HG03066 (cell line): ENCODE data around the gene ATE1.
"Not testable (repeated sequence)": the region's sequence is repeated elsewhere in the genome, so short reads cannot be mapped to it uniquely, and the experiment has no call there.

Experiments used
- ATAC-seq: cut with Tn5 transposase; IDR thresholded peaks from one replicate; pipeline ENCODE4 v1.9.1; 2021; ENCODE audit warnings: low read depth; ENCODE audit not compliant: unreplicated experiment

Gene ATE1

GRCh38 chr10:121702351-121703320 is 225.2 kb downstream of the ATE1 start:
- ATAC-seq, result no peak

DNA sequence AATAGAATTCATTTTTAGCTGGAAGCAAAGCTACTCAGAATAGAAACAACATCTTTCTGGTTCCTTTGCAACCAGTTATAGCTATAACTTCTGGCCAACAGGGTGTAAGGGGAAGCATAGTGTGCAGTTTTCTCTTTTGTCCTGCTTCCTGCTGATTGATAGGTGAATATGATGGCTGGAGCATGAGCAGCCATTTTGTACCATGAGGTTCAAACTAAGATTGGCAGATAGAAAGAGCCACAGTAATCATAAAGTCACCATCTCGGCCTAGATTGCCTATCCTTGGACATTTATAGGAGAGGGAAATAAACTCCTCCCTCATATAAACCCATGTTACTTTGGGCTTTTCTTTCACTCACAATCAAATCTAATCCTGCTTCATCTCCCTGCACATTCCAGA is 227.4 kb downstream of the ATE1 start:
- ATAC-seq, result no peak

DNA sequence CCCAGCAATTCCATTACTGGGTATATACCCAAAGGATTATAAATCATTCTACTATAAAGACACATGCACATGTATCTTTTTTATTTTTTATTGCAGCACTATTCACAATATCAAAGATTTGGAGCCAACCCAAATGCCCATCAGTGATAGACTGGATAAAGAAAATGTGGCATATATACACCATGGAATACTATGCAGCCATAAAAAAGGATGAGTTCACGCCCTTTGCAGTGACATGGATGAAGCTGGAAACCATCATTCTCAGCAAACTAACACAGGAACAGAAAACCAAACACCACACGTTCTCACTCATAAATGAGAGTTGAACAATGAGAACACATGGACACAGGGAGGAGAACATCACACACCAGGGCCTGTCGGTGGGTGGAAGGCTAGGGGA is 228.1 kb downstream of the ATE1 start:
- not testable (repeated sequence) for ATAC-seq

DNA sequence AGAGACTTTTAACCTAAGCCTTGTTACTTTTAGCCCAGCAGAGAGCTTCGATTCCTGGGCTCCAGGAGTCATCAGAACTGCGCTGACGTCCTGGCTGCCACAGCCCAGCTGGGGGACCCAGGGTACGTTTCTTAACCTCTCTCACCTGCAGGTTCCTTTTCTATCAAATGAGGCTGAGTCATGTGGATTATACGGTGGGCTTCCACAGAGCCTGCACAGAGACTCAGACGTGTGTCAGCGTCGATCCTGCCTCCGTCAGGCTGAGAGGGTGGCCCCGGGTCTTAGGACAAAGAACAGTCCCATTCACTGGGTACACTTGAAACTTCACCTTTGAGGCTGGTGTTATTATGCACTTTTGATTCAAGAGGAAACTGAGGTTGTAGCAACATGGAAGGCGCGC is 228.9 kb downstream of the ATE1 start:
- ATAC-seq, result no peak

DNA sequence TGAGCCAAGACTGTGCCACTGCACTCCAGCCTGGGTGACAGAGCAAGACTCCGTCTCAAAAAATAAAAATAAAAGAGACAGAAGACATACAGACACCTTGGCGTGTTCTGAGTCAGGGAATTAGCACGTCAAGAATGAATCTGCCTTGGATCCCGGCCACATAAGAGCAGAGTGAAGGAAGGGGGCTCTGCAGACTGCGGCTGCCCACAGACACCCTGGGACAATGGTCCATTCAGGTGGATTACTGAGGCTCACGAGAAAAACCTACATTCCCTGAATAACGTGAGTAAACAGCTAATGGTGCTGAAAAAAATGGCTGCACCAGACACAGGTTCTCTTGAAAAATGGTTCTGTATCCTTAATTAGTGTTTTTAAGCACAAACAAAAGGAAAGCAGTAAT is 229.5 kb downstream of the ATE1 start:
- ATAC-seq, result no peak

DNA sequence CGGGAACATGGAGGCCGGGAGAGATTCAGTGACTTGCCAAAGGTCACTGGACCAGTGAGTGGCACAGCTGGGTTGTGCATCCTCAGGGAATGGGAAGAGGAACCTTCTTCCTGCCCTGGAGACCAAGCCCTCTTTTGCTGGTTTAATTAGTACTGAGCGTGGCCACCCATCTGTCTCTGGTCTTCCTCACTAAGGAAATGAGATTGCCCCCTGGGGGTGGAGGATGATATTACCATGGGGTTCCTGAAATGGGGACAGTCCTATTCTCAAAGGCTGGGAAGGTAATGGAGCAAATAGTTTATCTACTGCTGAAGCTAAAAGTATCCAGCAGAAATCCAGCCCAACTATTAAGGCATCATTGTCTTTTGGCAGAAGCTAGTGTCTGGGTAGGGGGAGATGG is 231.0 kb downstream of the ATE1 start:
- ATAC-seq, result peak; percentile 52

- no peak for ATAC-seq
Observed at GRCh38 chr10:121695731-121696464, 231.9 kb downstream of the ATE1 start.

- ATAC-seq, result no peak
Observed at GRCh38 chr10:121694966-121695643, 232.7 kb downstream of the ATE1 start.

GRCh38 chr10:121694327-121694965 is 233.4 kb downstream of the ATE1 start:
- no peak for ATAC-seq

DNA sequence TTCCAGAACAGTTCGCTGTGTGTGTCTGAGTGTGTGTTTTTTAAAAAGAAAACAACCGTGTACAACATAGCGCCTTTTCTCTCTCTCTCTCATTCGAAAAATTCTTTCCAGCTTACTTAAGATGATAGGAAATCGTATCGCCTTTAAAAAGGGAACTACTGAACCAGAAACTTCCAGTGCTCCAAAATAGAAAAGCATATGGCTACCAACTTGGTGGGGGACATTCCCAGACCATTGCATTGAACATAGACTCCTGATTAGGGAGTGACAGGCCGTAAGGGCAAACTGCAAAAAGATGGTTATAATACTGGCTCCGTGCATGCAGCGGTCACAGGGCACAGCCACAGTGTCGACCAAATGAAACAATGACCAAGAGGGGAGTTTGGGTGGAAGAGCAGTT is 235.2 kb downstream of the ATE1 start:
- no peak for ATAC-seq

DNA sequence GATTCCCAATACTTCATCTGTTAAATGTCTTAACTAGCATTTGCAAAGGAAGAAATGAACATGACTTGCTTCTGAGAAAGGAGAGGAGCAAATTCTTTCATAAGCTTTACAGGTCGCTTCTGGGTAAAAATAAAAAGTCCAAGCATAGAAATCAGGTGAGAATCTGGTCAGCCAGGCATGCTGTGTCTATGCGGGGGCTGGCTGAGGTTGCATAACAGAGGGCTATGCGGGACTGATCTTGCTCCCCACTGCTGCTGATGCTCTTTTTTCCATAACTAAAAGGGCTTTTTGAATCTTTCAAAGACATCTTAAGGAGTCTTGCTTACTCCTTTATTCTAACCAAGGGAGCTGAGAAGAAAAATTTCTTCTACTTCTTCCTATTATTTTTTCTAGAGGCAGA is 236.9 kb downstream of the ATE1 start:
- no peak for ATAC-seq
